GM19099 (cell line): Measurements from ENCODE around the gene STX16.

ENCODE experiments used
- POLR2A ChIP-seq: IDR thresholded peaks from 3 replicates; pipeline ENCODE4 v1.6.1; 2011; ENCODE audit warnings: low read depth; ENCODE audit not compliant: insufficient read length; ENCODE audit errors: extremely low read depth

Gene STX16

GRCh38 chr20:58718729-58719128 lies 67.6 kb downstream of the STX16 start:
- TF ChIP-seq POLR2A = no peak

GRCh38 chr20:58719258-58719657 lies 68.2 kb downstream of the STX16 start:
- TF ChIP-seq POLR2A = no peak

GRCh38 chr20:58719971-58720371 lies 68.9 kb downstream of the STX16 start:
- TF ChIP-seq POLR2A = no peak

- TF ChIP-seq POLR2A = no peak
Measured at GRCh38 chr20:58720890-58721289, 69.8 kb downstream of the STX16 start.

- no peak for TF ChIP-seq POLR2A
Measured at GRCh38 chr20:58721951-58722778, 71.1 kb downstream of the STX16 start.

GRCh38 chr20:58722877-58723627 lies 72.0 kb downstream of the STX16 start:
- TF ChIP-seq POLR2A = no peak

- no peak for TF ChIP-seq POLR2A
Measured at GRCh38 chr20:58723628-58723984, 72.5 kb downstream of the STX16 start.
